Measurements from ENCODE around the gene ASCL1.

Gene ASCL1

DNA sequence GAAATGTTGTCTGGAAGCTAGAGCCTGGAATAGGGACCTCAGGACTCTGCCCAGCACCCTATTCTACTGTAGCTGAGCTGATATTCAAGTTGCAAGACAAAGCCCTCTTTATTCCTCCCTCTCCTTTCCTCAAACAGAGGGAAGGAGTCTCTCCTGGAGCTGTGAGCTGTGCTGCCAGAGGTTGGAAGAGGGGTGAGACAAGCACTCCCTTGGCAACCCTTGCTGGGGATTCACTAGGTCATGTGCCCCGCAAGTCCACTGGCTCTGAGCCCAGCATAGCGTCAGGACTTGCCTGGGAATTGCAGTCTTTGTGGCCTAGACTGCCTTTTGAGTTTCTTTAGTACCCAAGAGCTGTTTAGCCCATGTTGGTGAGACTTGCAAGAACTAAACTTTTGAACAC lies 11.4 kb upstream of the ASCL1 start:
- no peak overlapping the region for H2AFZ ChIP-seq (ENCODE audit: low read depth)
- no peaks in the 10 kb centered on the region for H4K20me1 ChIP-seq (ENCODE audit: insufficient read depth)
- TF ChIP-seq, protein P1, sequence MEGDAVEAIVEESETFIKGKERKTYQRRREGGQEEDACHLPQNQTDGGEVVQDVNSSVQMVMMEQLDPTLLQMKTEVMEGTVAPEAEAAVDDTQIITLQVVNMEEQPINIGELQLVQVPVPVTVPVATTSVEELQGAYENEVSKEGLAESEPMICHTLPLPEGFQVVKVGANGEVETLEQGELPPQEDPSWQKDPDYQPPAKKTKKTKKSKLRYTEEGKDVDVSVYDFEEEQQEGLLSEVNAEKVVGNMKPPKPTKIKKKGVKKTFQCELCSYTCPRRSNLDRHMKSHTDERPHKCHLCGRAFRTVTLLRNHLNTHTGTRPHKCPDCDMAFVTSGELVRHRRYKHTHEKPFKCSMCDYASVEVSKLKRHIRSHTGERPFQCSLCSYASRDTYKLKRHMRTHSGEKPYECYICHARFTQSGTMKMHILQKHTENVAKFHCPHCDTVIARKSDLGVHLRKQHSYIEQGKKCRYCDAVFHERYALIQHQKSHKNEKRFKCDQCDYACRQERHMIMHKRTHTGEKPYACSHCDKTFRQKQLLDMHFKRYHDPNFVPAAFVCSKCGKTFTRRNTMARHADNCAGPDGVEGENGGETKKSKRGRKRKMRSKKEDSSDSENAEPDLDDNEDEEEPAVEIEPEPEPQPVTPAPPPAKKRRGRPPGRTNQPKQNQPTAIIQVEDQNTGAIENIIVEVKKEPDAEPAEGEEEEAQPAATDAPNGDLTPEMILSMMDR (conservative IDR thresholded peaks at IDR 0.05; ENCODE audit: low read depth, low read length): no peak
- no peaks in the 10 kb centered on the region for H3K4me1 ChIP-seq (ENCODE audit: low read depth, poor library complexity, severe bottlenecking)
- H3K27ac ChIP-seq: no peak overlapping the region
- no peak overlapping the region for H3K4me3 ChIP-seq (IDR thresholded peaks at IDR 0.05; ENCODE audit: insufficient read depth, low read depth, low read length)
- no peaks in the 10 kb centered on the region for H3K27me3 ChIP-seq (ENCODE audit: insufficient read depth, low read depth)
- H3K36me3 ChIP-seq (ENCODE audit: insufficient read depth): no peaks in the 10 kb centered on the region
- H3K79me2 ChIP-seq (ENCODE audit: insufficient read depth, low read depth): no peaks in the 10 kb centered on the region
- H3K9ac ChIP-seq: no peak overlapping the region
- no peak overlapping the region for H3K4me2 ChIP-seq

DNA sequence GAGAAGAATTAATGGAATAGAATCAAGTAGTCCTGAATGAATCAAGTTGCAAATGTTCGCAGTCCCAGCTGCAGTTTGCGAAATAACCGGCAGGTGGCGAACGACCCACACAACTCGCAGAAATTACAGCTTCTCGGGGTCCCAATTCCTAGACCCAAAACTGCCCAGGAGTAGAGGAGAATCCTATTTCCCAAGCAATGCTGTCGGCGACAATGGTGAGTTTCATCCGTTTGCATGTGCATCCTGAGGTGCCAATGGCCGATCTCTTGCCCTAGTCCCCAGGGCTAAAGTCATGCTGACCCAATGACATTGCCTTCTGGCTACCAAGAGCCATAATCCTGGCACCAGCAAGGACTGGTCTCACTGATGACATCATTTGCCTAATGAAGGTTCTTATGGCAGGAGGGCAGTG lies 8.5 kb upstream of the ASCL1 start:
- H3K36me3 ChIP-seq (ENCODE audit: insufficient read depth): no peaks in the 10 kb centered on the region
- no peaks in the 10 kb centered on the region for H3K79me2 ChIP-seq (ENCODE audit: insufficient read depth, low read depth)
- TF ChIP-seq, protein P1 (conservative IDR thresholded peaks at IDR 0.05; ENCODE audit: low read depth, low read length): peak; percentile 96
- H2AFZ ChIP-seq (ENCODE audit: low read depth): no peak overlapping the region
- no peak overlapping the region for H3K9ac ChIP-seq
- no peak overlapping the region for H3K4me2 ChIP-seq
- no peak overlapping the region for H3K27ac ChIP-seq
- no peaks in the 10 kb centered on the region for H3K27me3 ChIP-seq (ENCODE audit: insufficient read depth, low read depth)
- no peaks in the 10 kb centered on the region for H3K4me1 ChIP-seq (ENCODE audit: low read depth, poor library complexity, severe bottlenecking)
- no peaks in the 10 kb centered on the region for H4K20me1 ChIP-seq (ENCODE audit: insufficient read depth)
- no peak overlapping the region for H3K4me3 ChIP-seq (IDR thresholded peaks at IDR 0.05; ENCODE audit: insufficient read depth, low read depth, low read length)

GRCh38 chr12:102950107-102950949 lies 7.1 kb upstream of the ASCL1 start:
- Histone ChIP-seq H3K4me2 (no peak overlapping the region), H4K20me1 (ENCODE audit: insufficient read depth) (no peaks in the 10 kb centered on the region), H2AFZ (ENCODE audit: low read depth) (no peak overlapping the region), H3K79me2 (ENCODE audit: insufficient read depth, low read depth) (no peaks in the 10 kb centered on the region), H3K27ac (no peak overlapping the region), H3K9ac (no peak overlapping the region), H3K4me1 (ENCODE audit: low read depth, poor library complexity, severe bottlenecking) (no peaks in the 10 kb centered on the region), H3K27me3 (ENCODE audit: insufficient read depth, low read depth) (no peaks in the 10 kb centered on the region), H3K4me3 (IDR thresholded peaks at IDR 0.05; ENCODE audit: insufficient read depth, low read depth, low read length) (no peak overlapping the region), H3K36me3 (ENCODE audit: insufficient read depth) (no peaks in the 10 kb centered on the region)
- TF ChIP-seq, protein P1 (conservative IDR thresholded peaks at IDR 0.05; ENCODE audit: low read depth, low read length): no peak

- H2AFZ ChIP-seq (ENCODE audit: low read depth): no peak overlapping the region
- no peak overlapping the region for H3K4me3 ChIP-seq (IDR thresholded peaks at IDR 0.05; ENCODE audit: insufficient read depth, low read depth, low read length)
- H3K4me2 ChIP-seq: no peak overlapping the region
- no peak overlapping the region for H3K9ac ChIP-seq
- TF ChIP-seq, protein P1 (conservative IDR thresholded peaks at IDR 0.05; ENCODE audit: low read depth, low read length): no peak
- H3K79me2 ChIP-seq (ENCODE audit: insufficient read depth, low read depth): no peaks in the 10 kb centered on the region
- no peaks in the 10 kb centered on the region for H4K20me1 ChIP-seq (ENCODE audit: insufficient read depth)
- H3K27me3 ChIP-seq (ENCODE audit: insufficient read depth, low read depth): no peaks in the 10 kb centered on the region
- H3K4me1 ChIP-seq (ENCODE audit: low read depth, poor library complexity, severe bottlenecking): no peaks in the 10 kb centered on the region
- H3K27ac ChIP-seq: no peak overlapping the region
- no peaks in the 10 kb centered on the region for H3K36me3 ChIP-seq (ENCODE audit: insufficient read depth)
Observed at GRCh38 chr12:102950950-102951619, 6.4 kb upstream of the ASCL1 start.

Measured in KMS-11 (cell line).